Natural killer cell treated with Interleukin-12 subunit alpha and Interleukin-12 subunit beta and Interleukin-15 and Interleukin-18, amount 100 ng/mL, for 72 hours (primary cell): ENCODE data around the gene GPT2. TPM values are rescaled to one million over a fixed set of nuclear protein-coding genes. Genes with fewer than 3 reads are reported as not detected.
"Not testable (repeated sequence)": the region's sequence is repeated elsewhere in the genome, so short reads cannot be mapped to it uniquely, and the experiment has no call there.

Experiments
- ATAC-seq, 2 donors: fragments of 150-1000 bp; cut with Tn5 transposase in 1 of 2; sonication (Bioruptor Pico), chemical (Tn5 transposase) in 1 of 2; 2 replicates each; pipeline ENCODE4 v1.10.0; 2021
- DNase-seq: peaks from one replicate; pipeline ENCODE4 v3.0.0; 2022; ENCODE audit warnings: low spot score
- H3K27ac Mint-ChIP-seq, 2 donors: 1 replicate in 1 of 2; 2 replicates in 1 of 2; pipeline ENCODE4 v1.8.0; 2022; ENCODE audit warnings: mixed read lengths in 2 of 2, mild to moderate bottlenecking in 1 of 2, moderate library complexity in 1 of 2
- H3K27me3 Mint-ChIP-seq, 2 donors: 1 replicate in 1 of 2; 2 replicates in 1 of 2; pipeline ENCODE4 v1.8.0; 2022; ENCODE audit warnings: mixed read lengths in 2 of 2
- H3K36me3 Mint-ChIP-seq: one replicate; pipeline ENCODE4 v1.8.0; 2022; ENCODE audit warnings: mixed read lengths
- H3K4me1 Mint-ChIP-seq, 2 donors: 1 replicate in 1 of 2; 2 replicates in 1 of 2; pipeline ENCODE4 v1.8.0; 2022; ENCODE audit warnings: low read depth in 2 of 2, mixed read lengths in 2 of 2, mild to moderate bottlenecking in 1 of 2
- H3K4me3 Mint-ChIP-seq: one replicate; pipeline ENCODE4 v1.8.0; 2022; ENCODE audit warnings: mixed read lengths
- H3K9me3 Mint-ChIP-seq: 2 replicates; pipeline ENCODE4 v1.8.0; 2022; ENCODE audit warnings: mixed read lengths
- total RNA-seq, 2 donors: library from RNA; stranded (reverse); gene quantifications; one replicate each; pipeline ENCODE4 v1.2.3, GENCODE V29; 2022

Gene GPT2
- total RNA-seq, 2 donors from 2014 or later: 10.0 to 10.4 TPM

GRCh38 chr16:46929378-46930332 is 45.5 kb downstream of the GPT2 start:
- ATAC-seq (peak; percentile 72 to 74), DNase-seq (peak; percentile 76)
- no peaks in the 10 kb centered on the region for H3K9me3 Mint-ChIP-seq
- H3K27ac Mint-ChIP-seq: no peak overlapping the region
- no peaks in the 10 kb centered on the region for H3K36me3 Mint-ChIP-seq
- no peaks in the 10 kb centered on the region for H3K4me1 Mint-ChIP-seq
- H3K27me3 Mint-ChIP-seq: no peaks in the 10 kb centered on the region
- no peak overlapping the region for H3K4me3 Mint-ChIP-seq

- H3K36me3 Mint-ChIP-seq: no peaks in the 10 kb centered on the region
- ATAC-seq: no peak
- no peak for DNase-seq
- H3K27ac Mint-ChIP-seq: no peak overlapping the region
- H3K9me3 Mint-ChIP-seq: no peaks in the 10 kb centered on the region
- no peak overlapping the region for H3K4me3 Mint-ChIP-seq
- H3K4me1 Mint-ChIP-seq: no peaks in the 10 kb centered on the region
- H3K27me3 Mint-ChIP-seq: no peaks in the 10 kb centered on the region
Observed at GRCh38 chr16:46930861-46931260, 46.7 kb downstream of the GPT2 start.

DNA sequence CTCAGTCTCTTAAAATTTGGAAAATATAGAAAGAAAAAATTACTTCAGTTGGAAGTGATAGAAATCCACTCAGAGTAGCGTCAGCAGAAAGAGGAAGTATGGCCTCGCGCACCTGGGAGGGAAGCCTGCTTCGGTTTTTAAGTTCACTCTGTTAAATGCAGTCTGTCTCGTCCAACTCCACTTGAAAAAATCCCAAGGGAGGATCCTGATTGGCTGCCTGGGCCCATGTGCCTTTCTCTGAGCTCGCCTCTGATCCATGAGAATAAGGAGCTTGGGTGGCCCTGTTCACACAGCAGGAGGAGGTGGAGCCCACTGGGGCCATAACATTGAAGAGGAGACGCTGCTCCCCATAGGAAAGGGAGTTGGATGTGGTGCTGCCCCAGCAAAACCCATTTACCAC is 48.6 kb downstream of the GPT2 start:
- Mint-ChIP-seq H3K27me3 (no peaks in the 10 kb centered on the region), H3K4me1 (no peaks in the 10 kb centered on the region), H3K4me3 (no peak overlapping the region), H3K27ac (no peak overlapping the region), H3K9me3 (no peaks in the 10 kb centered on the region), H3K36me3 (no peaks in the 10 kb centered on the region)
- ATAC-seq (no peak), DNase-seq (no peak)

DNA sequence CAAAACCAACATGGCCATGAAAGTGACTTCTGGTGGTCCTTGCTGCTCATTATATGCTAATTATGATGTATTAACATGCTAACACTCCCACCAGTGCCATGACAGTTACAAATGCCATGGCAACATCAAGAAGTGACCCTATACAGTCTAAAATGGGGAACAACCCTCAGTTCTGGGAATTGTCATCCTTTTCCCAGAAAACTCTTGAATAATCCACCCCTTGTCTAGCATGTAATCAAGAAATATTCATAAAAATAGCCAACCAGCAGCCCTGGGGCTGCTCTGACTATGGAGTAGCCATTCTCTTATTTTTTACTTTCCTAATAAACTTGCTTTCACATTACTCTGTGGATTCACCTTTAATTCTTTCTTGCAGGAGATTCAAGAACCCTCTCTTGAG is 53.4 kb downstream of the GPT2 start:
- Mint-ChIP-seq H3K9me3 (no peaks in the 10 kb centered on the region), H3K36me3 (no peaks in the 10 kb centered on the region), H3K4me1 (peaks cover 2 to 3% of the 10 kb centered on the region in 2 donors), H3K27me3 (no peaks in the 10 kb centered on the region), H3K4me3 (no peak overlapping the region), H3K27ac (no peak overlapping the region)
- DNase-seq (no peak), ATAC-seq (no peak)

DNA sequence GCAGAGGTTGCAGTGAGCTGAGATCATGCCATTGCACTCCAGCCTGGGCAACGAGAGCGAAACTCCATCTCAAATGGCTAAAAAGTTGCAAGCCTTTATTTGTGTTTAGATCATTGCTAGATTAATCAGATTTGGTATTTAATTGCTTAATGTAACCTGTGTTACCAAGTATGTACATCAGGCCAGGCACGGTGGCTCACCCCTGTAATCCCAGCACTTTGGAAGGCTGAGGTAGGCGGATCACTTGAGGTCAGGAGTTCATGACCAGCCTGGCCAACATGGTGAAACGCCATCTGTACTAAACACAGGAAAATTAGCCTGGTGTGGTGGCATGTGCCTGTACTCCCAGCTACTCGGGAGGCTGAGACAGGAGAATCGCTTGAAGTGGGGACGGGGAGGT is 60.6 kb downstream of the GPT2 start:
- not testable (repeated sequence) for H3K27ac Mint-ChIP-seq, DNase-seq, H3K9me3 Mint-ChIP-seq, H3K36me3 Mint-ChIP-seq, ATAC-seq, H3K27me3 Mint-ChIP-seq, H3K4me3 Mint-ChIP-seq
- H3K4me1 Mint-ChIP-seq: peaks cover 3 to 30% of the 10 kb centered on the region in 2 donors

GRCh38 chr16:46947900-46948547 is 63.9 kb downstream of the GPT2 start:
- ATAC-seq: peak in 1 of 2 donors; percentile 39
- H3K27ac Mint-ChIP-seq: peak overlapping the region in 1 of 2 donors; percentile 64
- H3K9me3 Mint-ChIP-seq: no peaks in the 10 kb centered on the region
- H3K36me3 Mint-ChIP-seq: no peaks in the 10 kb centered on the region
- DNase-seq: no peak
- no peaks in the 10 kb centered on the region for H3K27me3 Mint-ChIP-seq
- H3K4me3 Mint-ChIP-seq: no peak overlapping the region
- H3K4me1 Mint-ChIP-seq: peaks cover 0 to 22% of the 10 kb centered on the region in 2 donors

GRCh38 chr16:46948548-46949166 is 64.5 kb downstream of the GPT2 start:
- Mint-ChIP-seq H3K27ac (peak overlapping the region in 1 of 2 donors; percentile 64), H3K9me3 (no peaks in the 10 kb centered on the region), H3K4me3 (no peak overlapping the region), H3K27me3 (no peaks in the 10 kb centered on the region), H3K36me3 (no peaks in the 10 kb centered on the region), H3K4me1 (peaks cover 0 to 17% of the 10 kb centered on the region in 2 donors)
- DNase-seq: no peak
- ATAC-seq: peak in 1 of 2 donors; percentile 28

- peak overlapping the region; percentile 18 for H3K4me3 Mint-ChIP-seq
- no peaks in the 10 kb centered on the region for H3K9me3 Mint-ChIP-seq
- H3K27me3 Mint-ChIP-seq: no peaks in the 10 kb centered on the region
- ATAC-seq (peak in 1 of 2 donors; percentile 92), DNase-seq (no peak)
- no peaks in the 10 kb centered on the region for H3K36me3 Mint-ChIP-seq
- peak overlapping the region in 1 of 2 donors; percentile 64 for H3K27ac Mint-ChIP-seq
- H3K4me1 Mint-ChIP-seq: peaks cover 0 to 17% of the 10 kb centered on the region in 2 donors
Observed at GRCh38 chr16:46949241-46949892, 65.2 kb downstream of the GPT2 start.

- H3K9me3 Mint-ChIP-seq: no peaks in the 10 kb centered on the region
- peaks cover 5% of the 10 kb centered on the region for H3K36me3 Mint-ChIP-seq
- peak overlapping the region in 1 of 2 donors; percentile 64 for H3K27ac Mint-ChIP-seq
- peaks cover 0 to 17% of the 10 kb centered on the region in 2 donors for H3K4me1 Mint-ChIP-seq
- ATAC-seq (no peak), DNase-seq (no peak)
- no peaks in the 10 kb centered on the region for H3K27me3 Mint-ChIP-seq
- H3K4me3 Mint-ChIP-seq: no peak overlapping the region
Observed at GRCh38 chr16:46950009-46950408, 65.8 kb downstream of the GPT2 start.

DNA sequence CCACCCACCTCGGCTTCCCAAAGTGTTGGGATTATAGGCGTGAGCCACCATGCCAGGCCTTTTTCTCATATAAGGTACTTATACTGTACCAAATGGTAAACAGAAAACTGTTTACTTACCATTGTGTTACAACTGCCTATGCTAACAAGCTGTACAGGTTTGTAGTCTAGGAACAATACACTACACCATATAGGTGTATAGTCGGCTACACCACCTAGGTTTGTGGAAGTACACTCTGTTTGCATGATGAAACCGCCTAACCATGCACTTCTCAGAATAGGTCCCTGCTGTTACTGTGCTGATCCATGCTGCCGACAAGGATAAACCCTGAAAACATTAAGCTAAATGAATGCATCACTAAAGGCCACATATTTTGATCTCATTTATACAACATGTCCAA is 70.4 kb downstream of the GPT2 start:
- DNase-seq (no peak), ATAC-seq (no peak)
- no peaks in the 10 kb centered on the region for H3K27me3 Mint-ChIP-seq
- H3K9me3 Mint-ChIP-seq: no peaks in the 10 kb centered on the region
- H3K27ac Mint-ChIP-seq: no peak overlapping the region
- no peak overlapping the region for H3K4me3 Mint-ChIP-seq
- H3K36me3 Mint-ChIP-seq: peaks cover 22% of the 10 kb centered on the region
- peaks cover 2 to 6% of the 10 kb centered on the region in 2 donors for H3K4me1 Mint-ChIP-seq

DNA sequence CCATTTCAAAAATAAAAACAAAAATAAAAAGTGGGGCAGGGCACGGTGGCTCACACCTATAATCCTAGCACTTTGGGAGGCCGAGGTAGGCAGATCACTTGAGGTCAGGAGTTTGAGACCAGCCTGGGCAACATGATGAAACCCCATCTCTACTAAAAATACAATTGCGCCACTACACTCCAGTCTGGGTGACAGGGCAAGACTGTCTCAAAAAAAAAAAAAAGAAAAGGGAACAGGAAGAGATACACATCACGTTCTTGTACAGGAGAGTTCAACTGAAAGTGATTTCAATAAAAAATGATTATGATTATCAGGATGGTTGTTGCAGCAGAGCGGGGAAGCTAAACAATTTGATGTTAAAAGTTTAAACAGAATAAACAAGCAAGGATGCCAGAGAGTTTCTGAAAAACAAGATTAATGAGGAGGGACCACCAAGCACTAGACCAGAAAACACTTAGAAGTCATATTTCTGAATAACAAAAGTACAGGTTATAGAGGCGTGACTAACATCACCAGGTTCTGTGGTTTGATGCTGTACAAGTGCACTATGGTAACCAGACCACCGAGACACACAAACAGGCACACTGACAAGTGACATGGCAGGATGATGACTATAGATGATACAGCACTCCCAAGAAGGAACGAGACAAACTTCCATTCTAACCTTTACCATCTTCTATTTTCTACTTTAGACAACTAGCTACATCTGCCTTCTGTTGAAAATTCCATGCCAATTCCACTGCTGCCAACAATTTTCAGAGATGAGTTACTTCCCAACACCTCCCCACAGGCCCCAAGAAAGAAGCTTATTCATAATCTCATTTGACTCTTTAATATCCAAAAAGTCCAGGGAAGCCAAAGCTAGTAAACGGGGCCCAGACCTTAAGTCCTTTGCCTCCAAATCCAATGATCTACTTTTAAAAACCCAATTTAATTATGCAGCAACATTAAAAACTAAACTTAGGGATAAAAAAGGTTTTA is 77.5 kb downstream of the GPT2 start:
- H3K9me3 Mint-ChIP-seq: no peaks in the 10 kb centered on the region
- H3K36me3 Mint-ChIP-seq: peaks cover 43% of the 10 kb centered on the region
- peak in 1 of 2 donors; percentile 93 for ATAC-seq
- DNase-seq: no peak
- peak overlapping the region; percentile 15 for H3K4me3 Mint-ChIP-seq
- peaks cover 24 to 26% of the 10 kb centered on the region in 2 donors for H3K4me1 Mint-ChIP-seq
- peak overlapping the region; percentile 49 to 70 for H3K27ac Mint-ChIP-seq
- H3K27me3 Mint-ChIP-seq: no peaks in the 10 kb centered on the region

DNA sequence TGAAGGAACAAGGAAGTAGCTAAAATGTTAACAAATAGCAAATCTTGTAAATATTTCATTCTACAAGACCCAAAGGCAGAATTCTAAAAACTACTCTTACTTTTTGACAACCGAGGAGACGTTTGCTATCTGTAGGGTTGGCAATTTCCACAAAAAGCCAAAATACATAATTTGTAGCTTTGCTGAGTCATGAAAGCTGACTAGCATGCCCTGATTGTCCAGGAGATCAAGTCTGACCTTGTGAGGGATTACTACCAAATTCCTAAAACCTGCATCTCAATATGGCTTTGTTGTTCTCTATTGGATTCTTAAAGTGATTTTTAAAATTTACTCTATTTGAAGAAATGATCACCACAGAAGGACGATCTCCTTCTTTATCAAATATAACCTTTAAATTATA is 78.5 kb downstream of the GPT2 start:
- DNase-seq (no peak), ATAC-seq (no peak)
- Mint-ChIP-seq H3K36me3 (peaks cover 44% of the 10 kb centered on the region), H3K27ac (peak overlapping the region; percentile 49 to 70), H3K4me3 (peak overlapping the region; percentile 15), H3K9me3 (no peaks in the 10 kb centered on the region), H3K4me1 (peaks cover 28 to 32% of the 10 kb centered on the region in 2 donors), H3K27me3 (no peaks in the 10 kb centered on the region)
